Panc1 (cell line): ENCODE data around the gene PBRM1. TPM values are rescaled to one million over a fixed set of nuclear protein-coding genes. Genes with fewer than 3 reads are reported as not detected.

Experiments
- ATAC-seq: fragments of 200-7000 bp; cut with Tn5 transposase; 2 replicates; pipeline ENCODE4 v1.9.1; 2020; ENCODE audit warnings: mild to moderate bottlenecking, moderate library complexity
- BruUV-seq: library from RNA; stranded (reverse); fragments of 400-500 nt; replicated peaks from 2 replicates; lab custom pipeline; 2021; lab: Mats Ljungman, UMichigan
- CTCF ChIA-PET: fragments of 300-600 bp; sonication (Branson Sonifier 250); formaldehyde crosslinking; loops from one replicate; lab custom pipeline; 2022; ENCODE audit warnings: antibody characterized with exemption; lab: Charles Lee
- POLR2A ChIA-PET: fragments of 300-600 bp; sonication (Branson Sonifier 250); formaldehyde crosslinking; loops from one replicate; lab custom pipeline; 2022; ENCODE audit warnings: antibody characterized with exemption; lab: Charles Lee
- DNase-seq: peaks from one replicate; pipeline ENCODE4 v3.0.0-alpha.2; 2010; ENCODE audit warnings: low read depth, low spot score
- H3K27ac ChIP-seq: 2 replicates; pipeline ENCODE4 v1.5.1; 2011; ENCODE audit warnings: mild to moderate bottlenecking, low read length, inconsistent platforms
- H3K27me3 ChIP-seq: fragments of 200-500 bp; sonication (Bioruptor generic); 2 replicates; pipeline ENCODE4 v1.6.0; 2014; ENCODE audit warnings: low read length, inconsistent platforms; ENCODE audit not compliant: control insufficient read depth, insufficient read depth
- H3K36me3 ChIP-seq: fragments of 200-500 bp; sonication (Bioruptor generic); 2 replicates; pipeline ENCODE4 v1.5.1; 2014; ENCODE audit warnings: inconsistent platforms, mild to moderate bottlenecking, low read length, moderate library complexity; ENCODE audit not compliant: control insufficient read depth, insufficient read depth
- H3K4me1 ChIP-seq: 2 replicates; pipeline ENCODE4 v1.5.1; 2011; ENCODE audit warnings: inconsistent platforms, mild to moderate bottlenecking, low read length, moderate library complexity; ENCODE audit not compliant: control insufficient read depth, insufficient read depth
- H3K4me3 ChIP-seq, 2 experiments: 2 replicates each; pipeline ENCODE4 v1.5.1; 2011 to 2012; ENCODE audit warnings: low read depth in 2 of 2, low read length in 2 of 2, mild to moderate bottlenecking in 2 of 2, inconsistent platforms in 1 of 2, moderate library complexity in 1 of 2
- H3K9me3 ChIP-seq: fragments of 200-500 bp; sonication (Bioruptor generic); 2 replicates; pipeline ENCODE4 v1.5.1; 2014; ENCODE audit warnings: low read depth, mild to moderate bottlenecking, inconsistent platforms, low read length, moderate library complexity; ENCODE audit not compliant: control insufficient read depth, insufficient read depth
- POLR2AphosphoS5 ChIP-seq: IDR thresholded peaks from 2 replicates; pipeline ENCODE4 v1.6.1; 2012; ENCODE audit warnings: mild to moderate bottlenecking, low read depth, low read length, moderate library complexity
- SIN3A ChIP-seq: IDR thresholded peaks from 2 replicates; pipeline ENCODE4 v1.6.1; 2012; ENCODE audit warnings: low read depth, mild to moderate bottlenecking, low read length, moderate library complexity, borderline replicate concordance; ENCODE audit not compliant: insufficient read depth
- TCF7L2 ChIP-seq: IDR thresholded peaks from 2 replicates; pipeline ENCODE4 v1.6.1; 2011; ENCODE audit warnings: mild to moderate bottlenecking, low read depth, low read length, inconsistent platforms
- in situ Hi-C: cut with HindIII; loops from 2 replicates; pipeline ENCODE4 v1.10.0; 2016; ENCODE audit warnings: low sequenced_read_pairs, low pct_unique_long_range_greater_than_20kb
- intact Hi-C: fragments of 100-400 bp; cut with micrococcal nuclease; formaldehyde crosslinking; loops from one replicate; pipeline ENCODE4 v1.10.0; 2022; ENCODE audit not compliant: unreplicated experiment
- total RNA-seq: library from RNA; stranded (reverse); gene quantifications from one replicate; pipeline ENCODE4 v1.2.1, GENCODE V29; 2021; ENCODE audit not compliant: unreplicated experiment
- TF ChIP-seq, protein P1 (sequence below), 2 experiments: IDR thresholded peaks; 2 replicates each; pipeline ENCODE4 v1.6.1; 2011 to 2012; ENCODE audit warnings: low read depth in 2 of 2, control low read depth in 1 of 2, low read length in 1 of 2, mild to moderate bottlenecking in 1 of 2, moderate library complexity in 1 of 2; ENCODE audit not compliant: insufficient read depth in 1 of 2
- TF ChIP-seq, protein P2 (sequence below): fragments of 450-650 bp; IDR thresholded peaks from 2 replicates; pipeline ENCODE4 v1.5.1; 2017; ENCODE audit warnings: mild to moderate bottlenecking

PBRM1 gene
- total RNA-seq, 1 experiment from 2014 or later: 43.5 TPM

DNA sequence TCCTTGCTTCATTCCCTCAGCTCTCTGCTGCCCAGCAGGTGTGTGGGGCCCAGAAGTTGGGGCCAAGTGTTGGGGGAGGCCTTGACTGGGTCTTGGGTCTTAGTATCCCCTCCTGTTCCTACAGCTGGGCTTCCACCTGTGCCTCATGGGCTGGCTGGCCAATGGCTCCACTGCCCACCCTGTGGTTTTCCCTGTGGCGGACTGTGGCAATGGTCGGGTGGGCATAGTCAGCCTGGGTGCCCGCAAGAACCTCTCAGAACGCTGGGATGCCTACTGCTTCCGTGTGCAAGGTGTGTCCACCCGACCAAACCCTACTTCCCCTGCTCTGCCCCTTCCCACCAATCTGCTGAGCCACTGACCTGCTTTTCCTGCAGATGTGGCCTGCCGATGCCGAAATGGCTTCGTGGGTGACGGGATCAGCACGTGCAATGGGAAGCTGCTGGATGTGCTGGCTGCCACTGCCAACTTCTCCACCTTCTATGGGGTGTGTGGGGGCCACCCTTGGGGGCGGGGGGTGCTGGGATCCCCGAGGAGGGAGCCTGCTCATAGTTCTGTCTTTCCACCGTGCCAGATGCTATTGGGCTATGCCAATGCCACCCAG lies 163.0 kb downstream of the PBRM1 start:
- ATAC-seq: no peak
- Histone ChIP-seq H3K4me3 (no peak overlapping the region), H3K36me3 (no peaks in the 10 kb centered on the region), H3K27ac (no peak overlapping the region), H3K27me3 (no peaks in the 10 kb centered on the region), H3K4me1 (no peaks in the 10 kb centered on the region; the same call in 1 of the 2 replicates), H3K9me3 (no peaks in the 10 kb centered on the region)
- BruUV-seq: no TSS peak
- CTCF ChIA-PET: no interaction called here
- in situ Hi-C loops: no loop called here
- POLR2A ChIA-PET: no interaction called here
- intact Hi-C loops: no loop called here
- no peak for TF ChIP-seq SIN3A
- no peak for DNase-seq

DNA sequence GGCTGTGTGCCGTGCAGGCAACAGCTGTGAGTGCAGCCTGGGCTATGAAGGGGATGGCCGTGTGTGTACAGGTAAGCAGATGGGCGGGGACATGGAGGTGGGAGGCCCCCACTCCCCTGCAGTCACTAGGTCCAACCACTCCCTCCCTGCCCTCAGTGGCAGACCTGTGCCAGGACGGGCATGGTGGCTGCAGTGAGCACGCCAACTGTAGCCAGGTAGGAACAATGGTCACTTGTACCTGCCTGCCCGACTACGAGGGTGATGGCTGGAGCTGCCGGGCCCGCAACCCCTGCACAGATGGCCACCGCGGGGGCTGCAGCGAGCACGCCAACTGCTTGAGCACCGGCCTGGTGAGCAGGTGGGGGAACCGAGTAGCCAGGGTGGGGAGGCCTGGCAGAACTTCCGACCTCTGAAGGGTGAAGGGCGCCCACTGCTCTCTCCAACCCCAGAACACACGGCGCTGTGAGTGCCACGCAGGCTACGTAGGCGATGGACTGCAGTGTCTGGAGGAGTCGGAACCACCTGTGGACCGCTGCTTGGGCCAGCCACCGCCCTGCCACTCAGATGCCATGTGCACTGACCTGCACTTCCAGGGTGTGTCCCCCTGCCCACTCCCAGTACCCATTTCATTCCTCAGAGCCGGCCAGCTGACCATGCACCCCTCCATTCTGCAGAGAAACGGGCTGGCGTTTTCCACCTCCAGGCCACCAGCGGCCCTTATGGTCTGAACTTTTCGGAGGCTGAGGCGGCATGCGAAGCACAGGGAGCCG lies 163.6 kb downstream of the PBRM1 start:
- TF ChIP-seq SIN3A (no peak), TCF7L2 (no peak), POLR2AphosphoS5 (no peak)
- TF ChIP-seq, protein P1, sequence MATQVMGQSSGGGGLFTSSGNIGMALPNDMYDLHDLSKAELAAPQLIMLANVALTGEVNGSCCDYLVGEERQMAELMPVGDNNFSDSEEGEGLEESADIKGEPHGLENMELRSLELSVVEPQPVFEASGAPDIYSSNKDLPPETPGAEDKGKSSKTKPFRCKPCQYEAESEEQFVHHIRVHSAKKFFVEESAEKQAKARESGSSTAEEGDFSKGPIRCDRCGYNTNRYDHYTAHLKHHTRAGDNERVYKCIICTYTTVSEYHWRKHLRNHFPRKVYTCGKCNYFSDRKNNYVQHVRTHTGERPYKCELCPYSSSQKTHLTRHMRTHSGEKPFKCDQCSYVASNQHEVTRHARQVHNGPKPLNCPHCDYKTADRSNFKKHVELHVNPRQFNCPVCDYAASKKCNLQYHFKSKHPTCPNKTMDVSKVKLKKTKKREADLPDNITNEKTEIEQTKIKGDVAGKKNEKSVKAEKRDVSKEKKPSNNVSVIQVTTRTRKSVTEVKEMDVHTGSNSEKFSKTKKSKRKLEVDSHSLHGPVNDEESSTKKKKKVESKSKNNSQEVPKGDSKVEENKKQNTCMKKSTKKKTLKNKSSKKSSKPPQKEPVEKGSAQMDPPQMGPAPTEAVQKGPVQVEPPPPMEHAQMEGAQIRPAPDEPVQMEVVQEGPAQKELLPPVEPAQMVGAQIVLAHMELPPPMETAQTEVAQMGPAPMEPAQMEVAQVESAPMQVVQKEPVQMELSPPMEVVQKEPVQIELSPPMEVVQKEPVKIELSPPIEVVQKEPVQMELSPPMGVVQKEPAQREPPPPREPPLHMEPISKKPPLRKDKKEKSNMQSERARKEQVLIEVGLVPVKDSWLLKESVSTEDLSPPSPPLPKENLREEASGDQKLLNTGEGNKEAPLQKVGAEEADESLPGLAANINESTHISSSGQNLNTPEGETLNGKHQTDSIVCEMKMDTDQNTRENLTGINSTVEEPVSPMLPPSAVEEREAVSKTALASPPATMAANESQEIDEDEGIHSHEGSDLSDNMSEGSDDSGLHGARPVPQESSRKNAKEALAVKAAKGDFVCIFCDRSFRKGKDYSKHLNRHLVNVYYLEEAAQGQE (IDR thresholded peaks at IDR 0.05; ENCODE audit: insufficient read depth in 1 of 2, low read depth in 2 of 2, low read length in 1 of 2): no peak
- TF ChIP-seq, protein P2, sequence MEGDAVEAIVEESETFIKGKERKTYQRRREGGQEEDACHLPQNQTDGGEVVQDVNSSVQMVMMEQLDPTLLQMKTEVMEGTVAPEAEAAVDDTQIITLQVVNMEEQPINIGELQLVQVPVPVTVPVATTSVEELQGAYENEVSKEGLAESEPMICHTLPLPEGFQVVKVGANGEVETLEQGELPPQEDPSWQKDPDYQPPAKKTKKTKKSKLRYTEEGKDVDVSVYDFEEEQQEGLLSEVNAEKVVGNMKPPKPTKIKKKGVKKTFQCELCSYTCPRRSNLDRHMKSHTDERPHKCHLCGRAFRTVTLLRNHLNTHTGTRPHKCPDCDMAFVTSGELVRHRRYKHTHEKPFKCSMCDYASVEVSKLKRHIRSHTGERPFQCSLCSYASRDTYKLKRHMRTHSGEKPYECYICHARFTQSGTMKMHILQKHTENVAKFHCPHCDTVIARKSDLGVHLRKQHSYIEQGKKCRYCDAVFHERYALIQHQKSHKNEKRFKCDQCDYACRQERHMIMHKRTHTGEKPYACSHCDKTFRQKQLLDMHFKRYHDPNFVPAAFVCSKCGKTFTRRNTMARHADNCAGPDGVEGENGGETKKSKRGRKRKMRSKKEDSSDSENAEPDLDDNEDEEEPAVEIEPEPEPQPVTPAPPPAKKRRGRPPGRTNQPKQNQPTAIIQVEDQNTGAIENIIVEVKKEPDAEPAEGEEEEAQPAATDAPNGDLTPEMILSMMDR: no peak
- ChIA-PET POLR2A (no interaction called here), CTCF (no interaction called here)

DNA sequence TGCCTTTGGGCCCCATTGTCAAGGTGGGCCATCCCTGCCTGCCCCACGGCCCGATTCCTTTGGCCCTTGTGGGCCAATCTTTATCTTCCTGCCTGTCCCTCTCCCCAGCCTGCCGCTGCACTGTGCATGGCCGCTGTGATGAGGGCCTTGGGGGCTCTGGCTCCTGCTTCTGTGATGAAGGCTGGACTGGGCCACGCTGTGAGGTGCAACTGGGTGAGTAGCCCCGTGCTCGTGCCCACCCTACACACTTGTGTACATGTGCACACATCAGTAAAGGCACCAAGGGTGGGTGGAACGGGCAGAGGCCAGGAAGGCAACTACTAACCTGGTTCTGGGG lies 164.3 kb downstream of the PBRM1 start:
- no TSS peak for BruUV-seq

More for the DNA sequence above, 163.6 kb downstream of the PBRM1 start:
- no peak for ATAC-seq
- no peak for DNase-seq
- Histone ChIP-seq H3K4me3 (no peak overlapping the region), H3K27me3 (no peaks in the 10 kb centered on the region), H3K9me3 (no peaks in the 10 kb centered on the region), H3K27ac (no peak overlapping the region), H3K4me1 (no peaks in the 10 kb centered on the region; the same call in 1 of the 2 replicates), H3K36me3 (no peaks in the 10 kb centered on the region)
- in situ Hi-C loops (no loop called here), intact Hi-C loops (no loop called here)
- BruUV-seq: no TSS peak

More for the DNA sequence above, 164.3 kb downstream of the PBRM1 start:
- ATAC-seq: no peak
- no peaks in the 10 kb centered on the region for H3K4me1 ChIP-seq
- H3K4me3 ChIP-seq: no peak overlapping the region
- no peak for DNase-seq
- ChIA-PET CTCF (no interaction called here), POLR2A (no interaction called here)
- H3K9me3 ChIP-seq: no peaks in the 10 kb centered on the region
- no peak for TF ChIP-seq POLR2AphosphoS5
- TF ChIP-seq, protein P1 (IDR thresholded peaks at IDR 0.05; ENCODE audit: insufficient read depth in 1 of 2, low read depth in 2 of 2, low read length in 1 of 2): no peak
- TF ChIP-seq, protein P2: no peak
- H3K36me3 ChIP-seq: no peaks in the 10 kb centered on the region
- no peaks in the 10 kb centered on the region for H3K27me3 ChIP-seq
- intact Hi-C loops (no loop called here), in situ Hi-C loops (no loop called here)
- H3K27ac ChIP-seq: no peak overlapping the region
